ENCODE data around the gene MAPKAP1. TPM values are rescaled to one million over a fixed set of nuclear protein-coding genes. Genes with fewer than 3 reads are reported as not detected.

The MAPKAP1 gene
- total RNA-seq, 1 experiment from 2014 or later = 55.5 TPM

DNA sequence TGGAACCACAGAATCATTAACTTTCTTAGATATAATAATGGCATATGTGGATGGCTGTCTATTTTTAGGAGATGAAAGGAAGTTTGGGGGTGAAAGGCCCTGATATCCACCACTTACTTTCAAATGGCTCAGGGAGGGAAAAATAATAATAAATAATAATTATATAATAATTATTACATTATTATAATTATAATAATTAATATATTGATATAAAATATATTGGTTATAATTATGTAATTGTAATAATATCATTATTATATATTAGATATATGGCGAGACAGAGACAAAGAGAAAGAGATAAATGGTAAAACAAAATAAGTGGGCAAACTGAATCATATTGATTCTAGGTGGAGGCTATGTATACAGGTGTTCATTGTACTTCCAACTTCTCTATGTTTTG, 308.8 kb downstream of the MAPKAP1 start:
- no peaks in the 10 kb centered on the region for H3K36me3 Mint-ChIP-seq (ENCODE audit: insufficient read depth, unreplicated experiment)
- H3K4me1 Mint-ChIP-seq (ENCODE audit: low read depth, unreplicated experiment) = no peaks in the 10 kb centered on the region
- TF ChIP-seq, protein P1, sequence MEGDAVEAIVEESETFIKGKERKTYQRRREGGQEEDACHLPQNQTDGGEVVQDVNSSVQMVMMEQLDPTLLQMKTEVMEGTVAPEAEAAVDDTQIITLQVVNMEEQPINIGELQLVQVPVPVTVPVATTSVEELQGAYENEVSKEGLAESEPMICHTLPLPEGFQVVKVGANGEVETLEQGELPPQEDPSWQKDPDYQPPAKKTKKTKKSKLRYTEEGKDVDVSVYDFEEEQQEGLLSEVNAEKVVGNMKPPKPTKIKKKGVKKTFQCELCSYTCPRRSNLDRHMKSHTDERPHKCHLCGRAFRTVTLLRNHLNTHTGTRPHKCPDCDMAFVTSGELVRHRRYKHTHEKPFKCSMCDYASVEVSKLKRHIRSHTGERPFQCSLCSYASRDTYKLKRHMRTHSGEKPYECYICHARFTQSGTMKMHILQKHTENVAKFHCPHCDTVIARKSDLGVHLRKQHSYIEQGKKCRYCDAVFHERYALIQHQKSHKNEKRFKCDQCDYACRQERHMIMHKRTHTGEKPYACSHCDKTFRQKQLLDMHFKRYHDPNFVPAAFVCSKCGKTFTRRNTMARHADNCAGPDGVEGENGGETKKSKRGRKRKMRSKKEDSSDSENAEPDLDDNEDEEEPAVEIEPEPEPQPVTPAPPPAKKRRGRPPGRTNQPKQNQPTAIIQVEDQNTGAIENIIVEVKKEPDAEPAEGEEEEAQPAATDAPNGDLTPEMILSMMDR (IDR thresholded peaks at IDR 0.05; ENCODE audit: unreplicated experiment) = no peak
- no peaks in the 10 kb centered on the region for H3K9me3 Mint-ChIP-seq (ENCODE audit: low read depth, unreplicated experiment)
- CTCF ChIA-PET = no interaction called here
- BruUV-seq (replicated peaks) = no TSS peak
- intact Hi-C loops (cut with micrococcal nuclease; ENCODE audit: unreplicated experiment) = no loop called here
- DNase-seq = no peak
- no peak overlapping the region for H3K27ac Mint-ChIP-seq (ENCODE audit: unreplicated experiment)
- H3K27me3 Mint-ChIP-seq (ENCODE audit: unreplicated experiment) = no peaks in the 10 kb centered on the region
- no peak overlapping the region for H3K4me3 Mint-ChIP-seq (ENCODE audit: low read depth, unreplicated experiment)

DNA sequence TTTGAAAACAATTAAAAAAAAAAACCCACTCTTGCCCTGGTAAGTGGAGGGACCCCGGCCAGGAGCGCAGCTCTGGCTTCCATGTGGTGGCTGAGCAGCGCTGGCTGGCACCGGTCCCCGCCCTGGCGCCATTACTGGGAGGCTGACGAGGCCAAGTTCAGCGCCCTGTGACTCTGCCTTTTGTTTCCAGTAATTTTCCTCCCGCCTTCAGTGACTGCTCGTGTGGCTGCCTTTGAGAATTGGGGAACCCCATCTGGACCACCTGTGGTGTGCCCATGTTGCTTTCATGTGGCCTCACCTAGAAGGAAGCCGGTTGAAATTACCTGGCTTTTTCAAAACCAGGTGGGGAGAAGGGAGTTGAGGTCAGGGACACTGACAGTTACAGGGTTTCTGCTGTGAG, 309.3 kb downstream of the MAPKAP1 start:
- DNase-seq = no peak
- intact Hi-C loops (cut with micrococcal nuclease; ENCODE audit: unreplicated experiment) = no loop called here
- Mint-ChIP-seq H3K27me3 (ENCODE audit: unreplicated experiment) (no peaks in the 10 kb centered on the region), H3K9me3 (ENCODE audit: low read depth, unreplicated experiment) (no peaks in the 10 kb centered on the region), H3K4me1 (ENCODE audit: low read depth, unreplicated experiment) (no peaks in the 10 kb centered on the region), H3K4me3 (ENCODE audit: low read depth, unreplicated experiment) (no peak overlapping the region), H3K36me3 (ENCODE audit: insufficient read depth, unreplicated experiment) (no peaks in the 10 kb centered on the region), H3K27ac (ENCODE audit: unreplicated experiment) (no peak overlapping the region)
- TF ChIP-seq, protein P1 (IDR thresholded peaks at IDR 0.05; ENCODE audit: unreplicated experiment) = no peak
- CTCF ChIA-PET = no interaction called here
- BruUV-seq (replicated peaks) = no TSS peak

DNA sequence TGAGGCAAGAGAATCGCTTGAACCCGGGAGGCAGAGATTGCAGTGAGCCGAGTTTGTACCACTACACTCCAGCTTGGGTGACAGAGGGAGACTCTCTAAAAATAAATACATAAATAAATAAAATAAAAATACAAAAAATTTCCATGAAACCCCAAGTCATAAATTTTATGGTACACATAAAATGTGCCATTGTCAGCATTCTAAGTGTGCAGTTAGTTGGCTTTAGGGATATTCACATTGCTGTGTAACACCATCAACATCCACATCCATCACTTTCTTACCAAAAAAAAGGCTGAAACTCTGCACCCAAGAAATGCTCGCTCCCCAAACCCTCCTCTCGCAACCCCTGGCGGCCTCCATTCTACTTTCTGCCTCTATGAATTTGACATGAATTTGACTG, 310.2 kb downstream of the MAPKAP1 start:
- H3K27ac Mint-ChIP-seq (ENCODE audit: unreplicated experiment) = no peak overlapping the region
- H3K4me1 Mint-ChIP-seq (ENCODE audit: low read depth, unreplicated experiment) = no peaks in the 10 kb centered on the region
- TF ChIP-seq, protein P1 (IDR thresholded peaks at IDR 0.05; ENCODE audit: unreplicated experiment) = no peak
- CTCF ChIA-PET = no interaction called here
- H3K27me3 Mint-ChIP-seq (ENCODE audit: unreplicated experiment) = no peaks in the 10 kb centered on the region
- H3K4me3 Mint-ChIP-seq (ENCODE audit: low read depth, unreplicated experiment) = no peak overlapping the region
- no TSS peak for BruUV-seq (replicated peaks)
- intact Hi-C loops (cut with micrococcal nuclease; ENCODE audit: unreplicated experiment) = no loop called here
- no peaks in the 10 kb centered on the region for H3K36me3 Mint-ChIP-seq (ENCODE audit: insufficient read depth, unreplicated experiment)
- DNase-seq = no peak
- no peaks in the 10 kb centered on the region for H3K9me3 Mint-ChIP-seq (ENCODE audit: low read depth, unreplicated experiment)

- no peaks in the 10 kb centered on the region for H3K4me1 Mint-ChIP-seq (ENCODE audit: low read depth, unreplicated experiment)
- no peak overlapping the region for H3K4me3 Mint-ChIP-seq (ENCODE audit: low read depth, unreplicated experiment)
- intact Hi-C loops (cut with micrococcal nuclease; ENCODE audit: unreplicated experiment) = no loop called here
- no peaks in the 10 kb centered on the region for H3K36me3 Mint-ChIP-seq (ENCODE audit: insufficient read depth, unreplicated experiment)
- H3K27me3 Mint-ChIP-seq (ENCODE audit: unreplicated experiment) = no peaks in the 10 kb centered on the region
- CTCF ChIA-PET = no interaction called here
- no peak for DNase-seq
- TF ChIP-seq, protein P1 (IDR thresholded peaks at IDR 0.05; ENCODE audit: unreplicated experiment) = no peak
- no peak overlapping the region for H3K27ac Mint-ChIP-seq (ENCODE audit: unreplicated experiment)
- no peaks in the 10 kb centered on the region for H3K9me3 Mint-ChIP-seq (ENCODE audit: low read depth, unreplicated experiment)
- no TSS peak for BruUV-seq (replicated peaks)
These were observed 313.6 kb downstream of the MAPKAP1 start for GRCh38 chr9:125393426-125393825.

GRCh38 chr9:125391704-125392103, 315.3 kb downstream of the MAPKAP1 start:
- intact Hi-C loops (cut with micrococcal nuclease; ENCODE audit: unreplicated experiment) = no loop called here
- CTCF ChIA-PET = no interaction called here
- Mint-ChIP-seq H3K4me1 (ENCODE audit: low read depth, unreplicated experiment) (no peaks in the 10 kb centered on the region), H3K4me3 (ENCODE audit: low read depth, unreplicated experiment) (no peak overlapping the region), H3K36me3 (ENCODE audit: insufficient read depth, unreplicated experiment) (no peaks in the 10 kb centered on the region), H3K27me3 (ENCODE audit: unreplicated experiment) (no peaks in the 10 kb centered on the region), H3K9me3 (ENCODE audit: low read depth, unreplicated experiment) (no peaks in the 10 kb centered on the region), H3K27ac (ENCODE audit: unreplicated experiment) (no peak overlapping the region)
- DNase-seq = no peak
- TF ChIP-seq, protein P1 (IDR thresholded peaks at IDR 0.05; ENCODE audit: unreplicated experiment) = no peak
- BruUV-seq (replicated peaks) = no TSS peak

Data from Calu3 (cell line).